Activated CD8-positive, alpha-beta T cell treated with anti-CD3 and anti-CD28 coated beads for 36 hours (primary cell): ENCODE measurements around the gene PGPEP1. TPM values are rescaled to one million over a fixed set of nuclear protein-coding genes. Genes with fewer than 3 reads are reported as not detected.
"Not testable (repeated sequence)": the region's sequence is repeated elsewhere in the genome, so short reads cannot be mapped to it uniquely, and the experiment has no call there.

Source experiments
- ATAC-seq: fragments of 200-7000 bp; cut with Tn5 transposase; one replicate; pipeline ENCODE4 v1.10.0; 2021; ENCODE audit warnings: mild to moderate bottlenecking, moderate library complexity
- CTCF ChIA-PET: fragments of 350-600 bp; sonication (Branson Sonifier 250); formaldehyde crosslinking; loops from one replicate; lab custom pipeline; 2021; ENCODE audit warnings: antibody characterized with exemption; lab: Charles Lee
- POLR2A ChIA-PET: fragments of 350-600 bp; sonication (Branson Sonifier 250); formaldehyde crosslinking; loops from one replicate; lab custom pipeline; 2021; ENCODE audit warnings: antibody characterized with exemption; lab: Charles Lee
- DNase-seq: peaks from one replicate; pipeline ENCODE4 v3.0.0-alpha.2; 2020
- H3K27ac Mint-ChIP-seq: one replicate; pipeline ENCODE4 v1.8.0; 2021; ENCODE audit warnings: mild to moderate bottlenecking, mixed read lengths
- H3K27me3 Mint-ChIP-seq: one replicate; pipeline ENCODE4 v1.8.0; 2021; ENCODE audit warnings: mixed read lengths
- H3K36me3 Mint-ChIP-seq: one replicate; pipeline ENCODE4 v1.8.0; 2021; ENCODE audit warnings: low read depth, mixed read lengths
- H3K4me1 Mint-ChIP-seq: one replicate; pipeline ENCODE4 v1.8.0; 2021; ENCODE audit warnings: low read depth, mixed read lengths
- H3K4me3 Mint-ChIP-seq: one replicate; pipeline ENCODE4 v1.8.0; 2021; ENCODE audit warnings: mild to moderate bottlenecking, moderate library complexity, mixed read lengths
- H3K9me3 Mint-ChIP-seq: one replicate; pipeline ENCODE4 v1.8.0; 2021; ENCODE audit warnings: mixed read lengths
- intact Hi-C: fragments of 100-400 bp; cut with micrococcal nuclease; formaldehyde crosslinking; loops from one replicate; pipeline ENCODE4 v1.10.0; 2022
- total RNA-seq, 2 experiments: library from RNA; stranded (reverse); gene quantifications; one replicate each; pipeline ENCODE4 v1.2.3, GENCODE V29; 2021
- TF ChIP-seq, protein P1 (sequence below): fragments of 200-600 bp; IDR thresholded peaks from one replicate; pipeline ENCODE4 v1.8.0; 2022; ENCODE audit warnings: antibody characterized with exemption, mild to moderate bottlenecking

Gene PGPEP1
- total RNA-seq, 2 experiments from 2014 or later: 21.7 to 23.9 TPM

DNA sequence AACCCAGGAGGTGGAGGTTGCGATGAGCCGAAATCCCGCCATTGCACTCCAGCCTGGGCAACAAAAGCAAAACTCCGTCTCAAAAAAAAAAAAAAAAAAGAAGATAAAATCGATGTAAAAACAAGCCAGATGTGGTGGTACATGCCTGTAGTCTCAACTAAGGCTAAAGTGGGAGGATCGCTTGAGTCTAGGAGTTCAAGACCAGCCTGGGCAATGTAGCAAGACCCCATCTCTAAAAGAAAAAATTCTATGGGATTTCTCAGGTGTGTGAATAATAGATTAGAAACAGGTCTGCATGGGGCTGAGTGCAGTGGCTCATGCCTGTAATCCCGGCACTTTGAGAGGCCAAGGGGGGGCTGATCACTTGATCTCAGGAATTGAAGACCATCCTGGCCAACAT lies 11.1 kb downstream of the PGPEP1 start:
- H3K4me1 Mint-ChIP-seq: no peaks in the 10 kb centered on the region

DNA sequence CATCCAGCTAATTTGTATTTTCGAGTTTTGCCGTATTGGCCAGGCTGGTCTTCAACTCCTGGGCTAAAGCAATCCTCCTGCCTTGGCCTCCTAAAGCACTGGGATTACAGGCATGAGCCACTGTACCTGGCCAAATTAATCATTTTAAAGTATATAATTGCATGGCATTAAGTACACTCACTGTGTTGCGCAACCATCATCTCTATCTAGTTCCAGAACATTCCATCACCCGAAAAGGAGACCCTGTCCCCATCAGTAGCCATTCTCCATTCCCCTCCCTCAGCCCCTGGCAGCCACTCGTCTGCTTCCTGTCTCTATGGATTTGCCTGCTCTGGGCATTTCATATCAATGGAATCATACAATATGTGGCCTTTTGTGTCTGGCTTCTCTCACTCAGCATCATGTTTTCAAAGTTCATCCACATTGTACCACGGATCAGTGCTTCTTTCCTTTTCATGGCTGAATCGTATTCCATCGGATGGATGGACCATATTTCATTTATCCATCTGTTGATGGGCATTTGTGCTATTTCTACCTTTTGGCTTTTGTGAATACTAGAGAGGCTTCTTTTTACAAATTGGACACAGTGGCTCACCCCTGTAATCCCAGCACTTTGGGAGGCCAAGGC lies 13.1 kb downstream of the PGPEP1 start:
- Mint-ChIP-seq H3K36me3 (peaks cover 23% of the 10 kb centered on the region), H3K27ac (no peak overlapping the region)

More for the DNA sequence above, 11.1 kb downstream of the PGPEP1 start:
- Mint-ChIP-seq H3K27ac (no peak overlapping the region), H3K4me3 (no peak overlapping the region), H3K27me3 (no peaks in the 10 kb centered on the region), H3K36me3 (peaks cover 13% of the 10 kb centered on the region), H3K9me3 (no peaks in the 10 kb centered on the region)
- no peak for ATAC-seq
- DNase-seq: no peak
- intact Hi-C loops: no loop called here
- ChIA-PET CTCF (interaction anchor here (3.1 to 4.0 kb wide), 2 partner anchors 37 to 60 kb away, joined by 20 to 28 read pairs; no protein-coding TSS in a partner anchor), POLR2A (no interaction called here)
- TF ChIP-seq, protein P1, sequence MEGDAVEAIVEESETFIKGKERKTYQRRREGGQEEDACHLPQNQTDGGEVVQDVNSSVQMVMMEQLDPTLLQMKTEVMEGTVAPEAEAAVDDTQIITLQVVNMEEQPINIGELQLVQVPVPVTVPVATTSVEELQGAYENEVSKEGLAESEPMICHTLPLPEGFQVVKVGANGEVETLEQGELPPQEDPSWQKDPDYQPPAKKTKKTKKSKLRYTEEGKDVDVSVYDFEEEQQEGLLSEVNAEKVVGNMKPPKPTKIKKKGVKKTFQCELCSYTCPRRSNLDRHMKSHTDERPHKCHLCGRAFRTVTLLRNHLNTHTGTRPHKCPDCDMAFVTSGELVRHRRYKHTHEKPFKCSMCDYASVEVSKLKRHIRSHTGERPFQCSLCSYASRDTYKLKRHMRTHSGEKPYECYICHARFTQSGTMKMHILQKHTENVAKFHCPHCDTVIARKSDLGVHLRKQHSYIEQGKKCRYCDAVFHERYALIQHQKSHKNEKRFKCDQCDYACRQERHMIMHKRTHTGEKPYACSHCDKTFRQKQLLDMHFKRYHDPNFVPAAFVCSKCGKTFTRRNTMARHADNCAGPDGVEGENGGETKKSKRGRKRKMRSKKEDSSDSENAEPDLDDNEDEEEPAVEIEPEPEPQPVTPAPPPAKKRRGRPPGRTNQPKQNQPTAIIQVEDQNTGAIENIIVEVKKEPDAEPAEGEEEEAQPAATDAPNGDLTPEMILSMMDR: no peak

DNA sequence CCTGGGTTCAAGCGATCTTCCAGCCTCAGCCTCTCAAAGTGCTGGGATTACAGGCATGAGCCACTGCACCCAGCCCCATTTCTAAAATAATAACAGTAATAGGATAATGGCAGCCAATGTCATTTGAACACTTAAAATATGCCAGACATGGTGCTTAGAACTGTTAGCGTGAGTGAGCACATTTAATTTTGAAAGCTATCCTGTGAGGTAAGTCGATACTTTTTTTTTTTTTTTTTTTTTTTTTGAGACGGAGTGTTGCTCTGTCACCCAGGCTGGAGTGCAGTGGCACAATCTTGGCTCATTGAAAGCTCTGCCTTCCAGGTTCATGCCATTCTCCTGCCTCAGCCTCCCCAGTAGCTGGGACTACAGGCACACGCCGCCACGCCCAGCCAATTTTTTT lies 14.3 kb downstream of the PGPEP1 start:
- H3K27ac Mint-ChIP-seq, H3K4me3 Mint-ChIP-seq, POLR2A ChIA-PET, H3K27me3 Mint-ChIP-seq, H3K9me3 Mint-ChIP-seq, ATAC-seq, DNase-seq, H3K4me1 Mint-ChIP-seq, intact Hi-C loops: not testable (repeated sequence)
- peaks cover 28% of the 10 kb centered on the region for H3K36me3 Mint-ChIP-seq
- CTCF ChIA-PET: interaction anchor here (3.2 to 13.0 kb wide), 2 partner anchors 33 to 56 kb away, joined by 8 to 90 read pairs; partner anchors contain the start of gene GDF15

More for the DNA sequence above, 13.1 kb downstream of the PGPEP1 start:
- Mint-ChIP-seq H3K27me3 (no peaks in the 10 kb centered on the region), H3K9me3 (no peaks in the 10 kb centered on the region), H3K4me3 (no peak overlapping the region), H3K4me1 (no peaks in the 10 kb centered on the region)
- intact Hi-C loops: no loop called here
- ChIA-PET POLR2A (no interaction called here), CTCF (interaction anchor here (1.0 kb wide), 1 partner anchor 75 kb away, joined by 4 read pairs; no protein-coding TSS in a partner anchor)
- TF ChIP-seq, protein P1: no peak
- ATAC-seq (no peak), DNase-seq (no peak)

DNA sequence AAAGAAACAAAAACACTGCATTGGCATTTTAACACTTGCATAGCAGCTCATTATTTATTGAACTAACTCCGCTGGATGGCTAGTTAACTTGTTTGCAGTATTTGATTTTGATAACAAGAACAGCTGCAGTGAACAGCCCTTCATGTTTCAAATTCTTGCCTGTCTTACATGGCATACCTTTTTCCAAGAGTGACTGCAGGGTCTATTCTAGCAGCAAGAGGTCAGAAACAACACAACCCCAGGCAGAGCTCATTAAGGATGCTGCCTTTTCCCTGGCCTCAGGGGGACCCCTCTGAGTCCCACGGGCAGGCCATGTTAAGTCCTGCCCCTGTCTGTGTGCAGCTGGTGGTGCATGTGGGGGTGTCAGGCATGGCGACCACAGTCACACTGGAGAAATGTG lies 16.6 kb downstream of the PGPEP1 start:
- POLR2A ChIA-PET: no interaction called here
- peaks cover 27% of the 10 kb centered on the region for H3K36me3 Mint-ChIP-seq

DNA sequence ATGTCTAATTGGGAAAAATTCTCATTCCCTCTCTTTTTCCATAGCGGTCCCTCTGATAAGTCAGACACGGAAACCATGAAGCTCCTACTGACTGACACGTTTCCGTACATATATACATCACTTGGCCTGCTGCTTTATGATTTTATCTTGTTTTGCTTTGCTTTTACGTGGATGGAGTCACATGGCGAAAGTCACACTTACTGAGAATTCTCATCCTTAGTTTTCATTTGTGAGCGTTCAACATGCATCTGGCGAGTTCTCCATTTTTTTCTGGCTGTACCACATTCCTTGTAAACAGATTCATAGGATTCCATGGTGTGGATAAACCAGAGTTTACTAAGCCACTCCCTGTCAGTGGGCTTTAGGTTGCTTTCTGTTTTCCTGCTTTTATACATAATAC lies 21.2 kb downstream of the PGPEP1 start:
- peaks cover 31% of the 10 kb centered on the region for H3K36me3 Mint-ChIP-seq
- no peak overlapping the region for H3K27ac Mint-ChIP-seq
- CTCF ChIA-PET: interaction anchor here (1.1 to 13.0 kb wide), 2 partner anchors 26 to 153 kb away, joined by 3 to 90 read pairs; partner anchors contain the start of gene GDF15
- H3K4me1 Mint-ChIP-seq: no peaks in the 10 kb centered on the region
- intact Hi-C loops: no loop called here
- H3K27me3 Mint-ChIP-seq: no peaks in the 10 kb centered on the region
- H3K9me3 Mint-ChIP-seq: no peaks in the 10 kb centered on the region
- H3K4me3 Mint-ChIP-seq: no peak overlapping the region
- TF ChIP-seq, protein P1: no peak
- POLR2A ChIA-PET: no interaction called here
- DNase-seq: no peak
- no peak for ATAC-seq

More for the DNA sequence above, 16.6 kb downstream of the PGPEP1 start:
- no peak overlapping the region for H3K4me3 Mint-ChIP-seq
- CTCF ChIA-PET: interaction anchor here (3.2 to 13.0 kb wide), 2 partner anchors 31 to 54 kb away, joined by 8 to 90 read pairs; partner anchors contain the start of gene GDF15
- no peak overlapping the region for H3K27ac Mint-ChIP-seq
- intact Hi-C loops: no loop called here
- ATAC-seq (no peak), DNase-seq (no peak)
- H3K27me3 Mint-ChIP-seq: no peaks in the 10 kb centered on the region
- H3K4me1 Mint-ChIP-seq: no peaks in the 10 kb centered on the region
- H3K9me3 Mint-ChIP-seq: no peaks in the 10 kb centered on the region
- TF ChIP-seq, protein P1: no peak
